Keratinocyte (primary cell): ENCODE results near the gene SNTG2. TPM values are rescaled to one million over a fixed set of nuclear protein-coding genes. Genes with fewer than 3 reads are reported as not detected.

Experiments
- DNase-seq: peaks from one replicate; pipeline ENCODE4 v3.0.0-alpha.2; 2011; ENCODE audit warnings: low read depth, missing footprints, low spot score
- FAIRE-seq: peaks from 2 replicates; lab custom pipeline; 2011; peaks lifted over from hg19 to GRCh38; lab: Jason Lieb, UNC
- H2AFZ ChIP-seq: 2 replicates; pipeline ENCODE4 v1.6.0; 2012; ENCODE audit warnings: low read length, control low read depth, inconsistent platforms; ENCODE audit not compliant: control insufficient read depth
- H3K27ac ChIP-seq: 2 replicates; pipeline ENCODE4 v1.5.1; 2011; ENCODE audit warnings: low read length; ENCODE audit not compliant: control insufficient read depth, insufficient read depth
- H3K27me3 ChIP-seq: 3 replicates; pipeline ENCODE4 v1.6.0; 2011; ENCODE audit warnings: low read length; ENCODE audit not compliant: control insufficient read depth, insufficient read depth; ENCODE audit errors: extremely low read depth
- H3K36me3 ChIP-seq, 2 experiments: 2 replicates in 1 of 2; 3 replicates in 1 of 2; pipeline ENCODE4 v1.5.1; 2011; ENCODE audit warnings: low read length in 2 of 2, mild to moderate bottlenecking in 1 of 2; ENCODE audit not compliant: control insufficient read depth in 2 of 2, insufficient read depth in 2 of 2; ENCODE audit errors: extremely low read depth in 1 of 2
- H3K4me1 ChIP-seq: 3 replicates; pipeline ENCODE4 v1.5.1; 2011; ENCODE audit warnings: low read length; ENCODE audit not compliant: control insufficient read depth, insufficient read depth; ENCODE audit errors: extremely low read depth
- H3K4me2 ChIP-seq: 3 replicates; pipeline ENCODE4 v1.6.0; 2011; ENCODE audit warnings: low read depth, low read length; ENCODE audit not compliant: control insufficient read depth, insufficient read depth; ENCODE audit errors: extremely low read depth
- H3K4me3 ChIP-seq, 3 experiments: fragments of 200-600 bp in 1 of 3; sonication (generic) in 1 of 3; 2 replicates in 2 of 3; 3 replicates in 1 of 3; pipeline ENCODE4 v1.5.1; 2011 to 2016; ENCODE audit warnings: low read length in 3 of 3, mild to moderate bottlenecking in 3 of 3, control low read depth in 2 of 3, inconsistent platforms in 1 of 3, low read depth in 1 of 3, mixed read lengths in 1 of 3, mixed run types in 1 of 3, moderate library complexity in 1 of 3; ENCODE audit not compliant: control insufficient read depth in 2 of 3, insufficient read depth in 2 of 3; ENCODE audit errors: extremely low read depth in 1 of 3
- H3K79me2 ChIP-seq: 2 replicates; pipeline ENCODE4 v1.6.0; 2012; ENCODE audit warnings: low read length; ENCODE audit not compliant: control insufficient read depth, insufficient read depth
- H3K9ac ChIP-seq: 3 replicates; pipeline ENCODE4 v1.6.0; 2011; ENCODE audit warnings: low read length; ENCODE audit not compliant: control insufficient read depth, insufficient read depth; ENCODE audit errors: extremely low read depth
- H3K9me1 ChIP-seq: 3 replicates; pipeline ENCODE4 v1.6.0; 2011; ENCODE audit warnings: low read length; ENCODE audit not compliant: control insufficient read depth, insufficient read depth; ENCODE audit errors: extremely low read depth
- H3K9me3 ChIP-seq: 2 replicates; pipeline ENCODE4 v1.5.1; 2012; ENCODE audit warnings: low read depth, low read length; ENCODE audit not compliant: control insufficient read depth
- H4K20me1 ChIP-seq: 3 replicates; pipeline ENCODE4 v1.6.0; 2011; ENCODE audit warnings: low read length; ENCODE audit not compliant: control insufficient read depth, insufficient read depth; ENCODE audit errors: extremely low read depth
- CTCF ChIP-seq, 3 experiments: IDR thresholded peaks in 1 of 3; conservative IDR thresholded peaks in 1 of 3; optimal IDR thresholded peaks in 1 of 3; 2 replicates in 2 of 3; 3 replicates in 1 of 3; pipeline versions ENCODE3 to v1.5.1; 2011; ENCODE audit warnings: low read length in 3 of 3, mild to moderate bottlenecking in 3 of 3, moderate library complexity in 2 of 3, control low read depth in 1 of 3, inconsistent platforms in 1 of 3; ENCODE audit not compliant: insufficient read depth in 2 of 3; ENCODE audit errors: extremely low read depth in 1 of 3
- EZH2 ChIP-seq: IDR thresholded peaks from one replicate; pipeline ENCODE4 v1.6.1; 2012; ENCODE audit warnings: inconsistent platforms, mild to moderate bottlenecking, low read length, moderate library complexity
- dilution Hi-C: fragments of 300-500 bp; cut with MboI; formaldehyde crosslinking; loops from one replicate; pipeline ENCODE4 v1.7.0; 2020; ENCODE audit warnings: low sequenced_read_pairs; ENCODE audit not compliant: extremely low pct_ligation_motif_present
- polyA plus RNA-seq, 5 experiments: library from polyadenylated mRNA; depleted of rRNA in 3 of 5; stranded (reverse) in 3 of 5; stranded (forward) in 1 of 5; unstranded in 1 of 5; fragments of >200 nt; gene quantifications; 1 replicate in 1 of 5; 2 replicates in 3 of 5; 3 replicates in 1 of 5; pipeline versions ENCODE4 v1.2.1 to v1.2.3, GENCODE V29; 2011 to 2012; ENCODE audit warnings: missing spikeins in 2 of 5, low read depth in 1 of 5, low replicate concordance in 1 of 5

SNTG2 gene
- polyA plus RNA-seq, 1 donor (not counting 4 experiments of a cell fraction or from before 2014, with no cell fraction given) = not detected

DNA sequence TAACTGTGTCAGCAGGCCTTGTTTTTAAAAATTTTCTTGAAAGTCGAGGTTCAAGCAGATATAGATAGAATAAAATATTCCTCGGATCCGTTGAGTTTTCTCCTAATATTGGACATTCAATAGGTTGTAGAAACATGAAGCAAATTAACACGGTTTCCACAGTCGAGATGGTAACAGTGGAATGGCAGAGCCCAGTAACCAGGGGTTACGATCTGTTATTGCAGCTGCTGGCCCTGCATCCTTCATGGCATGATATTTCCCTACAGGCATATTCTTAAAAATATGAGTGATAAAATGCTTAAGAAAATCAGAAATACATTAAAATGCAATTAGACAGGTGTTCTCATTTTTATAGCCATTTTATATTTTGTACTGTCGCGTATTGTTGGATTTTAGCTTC, 117.6 kb downstream of the SNTG2 start:
- Histone ChIP-seq H3K79me2 (no peaks in the 10 kb centered on the region), H3K4me1 (no peaks in the 10 kb centered on the region), H3K9ac (no peak overlapping the region), H4K20me1 (no peaks in the 10 kb centered on the region), H3K36me3 (no peaks in the 10 kb centered on the region), H3K9me1 (no peaks in the 10 kb centered on the region), H3K4me3 (no peak overlapping the region), H3K4me2 (no peak overlapping the region), H3K27me3 (no peaks in the 10 kb centered on the region), H2AFZ (no peak overlapping the region), H3K27ac (no peak overlapping the region), H3K9me3 (no peaks in the 10 kb centered on the region)
- DNase-seq (no peak), FAIRE-seq (no peak)
- dilution Hi-C loops = no loop called here
- TF ChIP-seq EZH2 = no peak
- no peak for TF ChIP-seq CTCF (optimal IDR thresholded peaks at IDR 0.05 in 1 of 3, IDR thresholded peaks at IDR 0.05 in 1 of 3, conservative IDR thresholded peaks at IDR 0.05 in 1 of 3; ENCODE audit: extremely low read depth in 1 of 3, insufficient read depth in 2 of 3, low read length in 3 of 3)

DNA sequence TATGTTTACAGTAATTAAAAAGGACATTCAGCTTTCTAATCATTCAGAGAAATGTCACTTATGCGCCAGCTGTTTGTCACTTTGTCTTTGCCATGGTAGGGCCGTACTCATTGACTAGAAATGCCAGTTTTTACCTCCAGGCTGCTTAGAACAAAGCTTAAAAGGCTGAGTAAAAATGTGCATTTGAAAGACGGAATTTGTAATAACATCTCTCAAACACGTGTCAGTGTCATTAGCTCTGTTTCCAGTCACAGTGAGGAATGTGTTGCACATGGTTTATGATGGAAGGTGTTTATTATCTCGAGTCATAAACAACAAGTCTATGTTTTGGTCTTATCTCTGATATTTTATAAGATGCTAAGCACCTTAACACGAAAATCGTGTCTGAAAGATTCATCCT, 118.2 kb downstream of the SNTG2 start:
- no peak for TF ChIP-seq EZH2
- Histone ChIP-seq H3K4me3 (no peak overlapping the region), H4K20me1 (no peaks in the 10 kb centered on the region), H2AFZ (no peak overlapping the region), H3K9me1 (no peaks in the 10 kb centered on the region), H3K4me2 (no peak overlapping the region), H3K9ac (no peak overlapping the region), H3K36me3 (no peaks in the 10 kb centered on the region), H3K4me1 (no peaks in the 10 kb centered on the region), H3K27ac (no peak overlapping the region), H3K27me3 (no peaks in the 10 kb centered on the region), H3K79me2 (no peaks in the 10 kb centered on the region), H3K9me3 (no peaks in the 10 kb centered on the region)
- FAIRE-seq = no peak
- dilution Hi-C loops = no loop called here
- no peak for DNase-seq

DNA sequence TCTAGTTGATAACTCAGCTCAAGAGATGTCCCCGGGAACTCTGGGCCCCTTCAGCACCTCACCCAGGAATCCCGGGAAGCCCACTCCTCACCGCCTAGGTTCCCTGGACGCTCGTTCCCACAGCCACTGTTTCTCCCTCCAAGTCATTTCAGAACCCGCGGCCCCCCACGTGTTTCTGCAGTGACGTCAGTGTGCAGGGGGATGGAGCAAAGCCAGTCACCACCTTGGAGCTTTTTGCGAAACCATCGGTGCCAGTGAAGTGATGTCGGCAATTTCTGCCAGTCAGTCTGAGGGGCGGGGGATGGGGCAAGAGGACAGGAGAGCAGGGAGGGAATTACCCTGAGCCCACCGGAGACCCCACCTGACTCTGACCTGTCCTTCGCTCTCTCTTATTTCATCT, 119.2 kb downstream of the SNTG2 start:
- no peaks in the 10 kb centered on the region for H3K4me1 ChIP-seq
- no peak for DNase-seq
- H3K9ac ChIP-seq = no peak overlapping the region
- no peak for FAIRE-seq
- H3K36me3 ChIP-seq = no peaks in the 10 kb centered on the region
- no peaks in the 10 kb centered on the region for H3K9me3 ChIP-seq
- dilution Hi-C loops = no loop called here
- H3K79me2 ChIP-seq = no peaks in the 10 kb centered on the region
- H3K27me3 ChIP-seq = no peaks in the 10 kb centered on the region
- no peak overlapping the region for H3K4me3 ChIP-seq
- no peak overlapping the region for H2AFZ ChIP-seq
- H3K9me1 ChIP-seq = no peaks in the 10 kb centered on the region
- no peak for TF ChIP-seq CTCF (optimal IDR thresholded peaks at IDR 0.05 in 1 of 3, IDR thresholded peaks at IDR 0.05 in 1 of 3, conservative IDR thresholded peaks at IDR 0.05 in 1 of 3; ENCODE audit: extremely low read depth in 1 of 3, insufficient read depth in 2 of 3, low read length in 3 of 3)
- no peak for TF ChIP-seq EZH2
- H3K27ac ChIP-seq = no peak overlapping the region
- no peaks in the 10 kb centered on the region for H4K20me1 ChIP-seq
- no peak overlapping the region for H3K4me2 ChIP-seq
